Glomerular endothelial cell (primary cell): ENCODE measurements around the gene SLC22A15. TPM values are rescaled to one million over a fixed set of nuclear protein-coding genes. Genes with fewer than 3 reads are reported as not detected.
"Not testable (repeated sequence)": the region's sequence is repeated elsewhere in the genome, so short reads cannot be mapped to it uniquely, and the experiment has no call there.

Experiments used
- DNase-seq: peaks from one replicate; pipeline ENCODE4 v3.0.0-alpha.2; 2011; ENCODE audit warnings: low read depth, low spot score; ENCODE audit errors: extremely low read depth
- total RNA-seq: library from RNA; depleted of rRNA; stranded (reverse); fragments of >200 nt; gene quantifications from 2 replicates; pipeline ENCODE4 v1.2.3, GENCODE V29; 2015

The SLC22A15 gene
- total RNA-seq, 1 donor from 2014 or later: under 0.01 TPM

GRCh38 chr1:116031302-116031835 is 55.1 kb downstream of the SLC22A15 start:
- no peak for DNase-seq

GRCh38 chr1:116033322-116033721 is 57.0 kb downstream of the SLC22A15 start:
- no peak for DNase-seq

GRCh38 chr1:116036255-116036654 is 59.9 kb downstream of the SLC22A15 start:
- no peak for DNase-seq

- DNase-seq: no peak
These were observed 62.4 kb downstream of the SLC22A15 start for GRCh38 chr1:116038679-116039078.

- DNase-seq: no peak
These were observed 67.8 kb downstream of the SLC22A15 start for GRCh38 chr1:116044071-116044470.

- not testable (repeated sequence) for DNase-seq
These were observed 70.6 kb downstream of the SLC22A15 start for GRCh38 chr1:116046933-116047332.

- not testable (repeated sequence) for DNase-seq
These were observed 75.6 kb downstream of the SLC22A15 start for GRCh38 chr1:116051896-116052295.

GRCh38 chr1:116062201-116062600 is 85.9 kb downstream of the SLC22A15 start:
- no peak for DNase-seq

GRCh38 chr1:116064616-116065015 is 88.3 kb downstream of the SLC22A15 start:
- no peak for DNase-seq

- DNase-seq: no peak
These were observed 90.7 kb downstream of the SLC22A15 start for GRCh38 chr1:116066868-116067565.

- DNase-seq: no peak
These were observed 91.2 kb downstream of the SLC22A15 start for GRCh38 chr1:116067566-116067890.

GRCh38 chr1:116075575-116075974 is 99.3 kb downstream of the SLC22A15 start:
- DNase-seq: no peak

GRCh38 chr1:116075990-116076389 is 99.7 kb downstream of the SLC22A15 start:
- no peak for DNase-seq

- no peak for DNase-seq
These were observed 100.5 kb downstream of the SLC22A15 start for GRCh38 chr1:116076831-116077230.

GRCh38 chr1:116078699-116079223 is 102.4 kb downstream of the SLC22A15 start:
- DNase-seq: no peak

GRCh38 chr1:116087628-116088027 is 111.3 kb downstream of the SLC22A15 start:
- no peak for DNase-seq

- no peak for DNase-seq
These were observed 113.6 kb downstream of the SLC22A15 start for GRCh38 chr1:116089870-116090269.

- no peak for DNase-seq
These were observed 114.8 kb downstream of the SLC22A15 start for GRCh38 chr1:116091083-116091482.

GRCh38 chr1:116092752-116093489 is 116.6 kb downstream of the SLC22A15 start:
- no peak for DNase-seq

- no peak for DNase-seq
These were observed 118.7 kb downstream of the SLC22A15 start for GRCh38 chr1:116095027-116095426.

GRCh38 chr1:116096013-116096618 is 119.8 kb downstream of the SLC22A15 start:
- no peak for DNase-seq
